Memory B cell (primary cell): ENCODE data around the gene MAP7.
"Not testable (repeated sequence)": the region's sequence is repeated elsewhere in the genome, so short reads cannot be mapped to it uniquely, and the experiment has no call there.

Source experiments
- ATAC-seq: fragments of 150-1000 bp; cut with Tn5 transposase; 2 replicates; pipeline ENCODE4 v1.10.0; 2021; ENCODE audit warnings: low read depth, mild to moderate bottlenecking, moderate library complexity
- DNase-seq, 2 donors: peaks; one replicate each; pipeline ENCODE4 v3.0.0; 2022; ENCODE audit warnings: low spot score in 2 of 2
- H3K27ac Mint-ChIP-seq: one replicate; pipeline ENCODE4 v1.8.0; 2022; ENCODE audit warnings: mild to moderate bottlenecking, moderate library complexity, mixed read lengths
- H3K27me3 Mint-ChIP-seq: one replicate; pipeline ENCODE4 v1.8.0; 2022; ENCODE audit warnings: mixed read lengths
- H3K36me3 Mint-ChIP-seq: one replicate; pipeline ENCODE4 v1.8.0; 2022; ENCODE audit warnings: mild to moderate bottlenecking, mixed read lengths
- H3K4me1 Mint-ChIP-seq: one replicate; pipeline ENCODE4 v1.8.0; 2022; ENCODE audit warnings: mixed read lengths
- H3K4me3 Mint-ChIP-seq: one replicate; pipeline ENCODE4 v1.8.0; 2022; ENCODE audit warnings: mild to moderate bottlenecking, moderate library complexity, mixed read lengths
- H3K9me3 Mint-ChIP-seq: one replicate; pipeline ENCODE4 v1.8.0; 2022; ENCODE audit warnings: mixed read lengths

The MAP7 gene

GRCh38 chr6:136315594-136315993 lies 234.6 kb downstream of the MAP7 start:
- no peaks in the 10 kb centered on the region for H3K9me3 Mint-ChIP-seq
- no peaks in the 10 kb centered on the region for H3K4me1 Mint-ChIP-seq
- ATAC-seq = no peak
- no peaks in the 10 kb centered on the region for H3K36me3 Mint-ChIP-seq
- no peak for DNase-seq
- peaks cover 3% of the 10 kb centered on the region for H3K27me3 Mint-ChIP-seq
- no peak overlapping the region for H3K27ac Mint-ChIP-seq
- H3K4me3 Mint-ChIP-seq = no peak overlapping the region

GRCh38 chr6:136312975-136313374 lies 237.2 kb downstream of the MAP7 start:
- no peak overlapping the region for H3K4me3 Mint-ChIP-seq
- H3K9me3 Mint-ChIP-seq = no peaks in the 10 kb centered on the region
- ATAC-seq (no peak), DNase-seq (no peak)
- H3K27ac Mint-ChIP-seq = no peak overlapping the region
- peaks cover 3% of the 10 kb centered on the region for H3K27me3 Mint-ChIP-seq
- no peaks in the 10 kb centered on the region for H3K36me3 Mint-ChIP-seq
- no peaks in the 10 kb centered on the region for H3K4me1 Mint-ChIP-seq

DNA sequence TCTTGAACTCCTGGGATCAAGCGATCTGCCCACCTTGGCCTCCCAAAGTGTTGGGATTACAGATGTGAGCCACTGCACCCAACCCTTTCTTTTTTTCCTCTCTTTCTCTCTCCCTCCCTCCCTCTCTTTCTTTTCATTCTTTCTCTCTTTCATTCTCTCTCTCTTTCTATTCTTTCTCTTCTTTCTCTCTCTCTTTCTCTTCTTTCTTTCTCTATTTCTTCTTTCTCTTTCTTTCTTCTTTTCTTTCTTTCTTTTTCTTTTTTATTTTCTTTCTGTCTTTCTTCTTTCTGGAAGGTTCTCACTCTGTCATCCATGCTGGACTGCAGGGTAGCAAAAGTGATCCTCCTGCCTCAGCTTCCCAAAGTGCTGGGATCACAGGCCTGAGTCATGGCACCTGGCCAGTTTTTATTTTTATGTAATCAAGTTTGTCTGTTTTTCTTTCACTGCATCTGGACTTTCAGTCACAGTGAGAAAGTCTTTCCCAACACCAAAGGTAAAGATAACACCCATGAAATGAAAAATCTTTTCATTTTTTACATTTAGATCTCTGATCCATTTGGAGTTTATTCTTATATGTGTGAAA lies 240.4 kb downstream of the MAP7 start:
- DNase-seq (no peak), ATAC-seq (no peak)
- Mint-ChIP-seq H3K27me3 (peaks cover 3% of the 10 kb centered on the region), H3K9me3 (no peaks in the 10 kb centered on the region), H3K36me3 (no peaks in the 10 kb centered on the region), H3K4me1 (no peaks in the 10 kb centered on the region), H3K4me3 (no peak overlapping the region), H3K27ac (no peak overlapping the region)

DNA sequence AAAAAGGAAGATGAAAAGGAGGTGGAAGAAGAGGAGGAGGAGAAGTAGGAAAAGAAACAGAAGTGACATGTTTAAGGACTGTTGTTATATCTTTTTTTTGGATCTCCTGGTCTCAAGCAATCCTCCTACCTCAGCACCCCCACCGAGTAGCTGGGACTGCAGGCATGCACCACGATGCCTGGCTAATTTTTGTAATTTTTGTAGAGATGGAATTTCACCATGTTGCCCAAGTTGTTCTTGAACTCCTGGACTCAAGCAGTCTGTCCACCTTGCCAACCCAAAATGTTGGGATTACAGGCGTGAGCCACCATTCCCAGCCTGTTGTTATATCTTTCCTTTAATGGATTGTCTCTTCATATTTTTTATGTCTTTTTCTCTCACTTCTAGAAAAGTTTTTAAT lies 241.1 kb downstream of the MAP7 start:
- DNase-seq = no peak
- H3K4me3 Mint-ChIP-seq = no peak overlapping the region
- H3K36me3 Mint-ChIP-seq = no peaks in the 10 kb centered on the region
- H3K27ac Mint-ChIP-seq = no peak overlapping the region
- H3K4me1 Mint-ChIP-seq = no peaks in the 10 kb centered on the region
- peaks cover 3% of the 10 kb centered on the region for H3K27me3 Mint-ChIP-seq
- no peaks in the 10 kb centered on the region for H3K9me3 Mint-ChIP-seq
- no peak for ATAC-seq

GRCh38 chr6:136308469-136308868 lies 241.8 kb downstream of the MAP7 start:
- not testable (repeated sequence) for H3K27me3 Mint-ChIP-seq, H3K36me3 Mint-ChIP-seq, ATAC-seq, H3K9me3 Mint-ChIP-seq, H3K4me1 Mint-ChIP-seq, H3K4me3 Mint-ChIP-seq, DNase-seq, H3K27ac Mint-ChIP-seq

DNA sequence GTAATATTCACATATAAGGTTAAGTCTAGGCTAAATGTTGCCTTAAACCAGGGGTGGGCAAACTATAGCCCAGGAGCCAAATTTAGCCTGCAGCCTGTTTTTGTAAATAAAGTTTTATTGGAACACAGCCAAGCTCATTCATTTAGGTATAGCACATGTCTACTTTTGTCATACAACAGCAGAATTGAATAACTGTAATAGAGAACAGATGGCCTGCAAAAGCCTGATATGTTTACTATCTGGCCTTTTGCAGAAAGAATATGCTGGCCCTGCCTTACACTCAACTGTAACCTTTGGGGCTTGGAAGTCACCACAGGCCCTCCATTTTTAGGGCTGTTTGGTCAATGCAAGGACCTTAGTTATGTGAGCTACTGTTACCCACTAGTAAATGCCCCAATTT lies 242.9 kb downstream of the MAP7 start:
- H3K4me1 Mint-ChIP-seq = no peaks in the 10 kb centered on the region
- no peak for ATAC-seq
- H3K36me3 Mint-ChIP-seq = no peaks in the 10 kb centered on the region
- H3K9me3 Mint-ChIP-seq = peaks cover 3% of the 10 kb centered on the region
- no peak for DNase-seq
- no peak overlapping the region for H3K4me3 Mint-ChIP-seq
- no peak overlapping the region for H3K27ac Mint-ChIP-seq
- no peaks in the 10 kb centered on the region for H3K27me3 Mint-ChIP-seq

GRCh38 chr6:136306466-136306865 lies 243.8 kb downstream of the MAP7 start:
- no peaks in the 10 kb centered on the region for H3K4me1 Mint-ChIP-seq
- peaks cover 3% of the 10 kb centered on the region for H3K9me3 Mint-ChIP-seq
- no peak overlapping the region for H3K27ac Mint-ChIP-seq
- DNase-seq (no peak), ATAC-seq (no peak)
- H3K27me3 Mint-ChIP-seq = no peaks in the 10 kb centered on the region
- no peak overlapping the region for H3K4me3 Mint-ChIP-seq
- H3K36me3 Mint-ChIP-seq = no peaks in the 10 kb centered on the region

GRCh38 chr6:136304410-136304809 lies 245.8 kb downstream of the MAP7 start:
- no peak overlapping the region for H3K27ac Mint-ChIP-seq
- DNase-seq = no peak
- ATAC-seq = no peak
- H3K4me3 Mint-ChIP-seq = no peak overlapping the region
- peaks cover 3% of the 10 kb centered on the region for H3K9me3 Mint-ChIP-seq
- no peaks in the 10 kb centered on the region for H3K36me3 Mint-ChIP-seq
- no peaks in the 10 kb centered on the region for H3K27me3 Mint-ChIP-seq
- H3K4me1 Mint-ChIP-seq = no peaks in the 10 kb centered on the region

GRCh38 chr6:136303516-136303915 lies 246.7 kb downstream of the MAP7 start:
- no peaks in the 10 kb centered on the region for H3K4me1 Mint-ChIP-seq
- H3K36me3 Mint-ChIP-seq = no peaks in the 10 kb centered on the region
- no peak overlapping the region for H3K4me3 Mint-ChIP-seq
- no peak overlapping the region for H3K27ac Mint-ChIP-seq
- peaks cover 3% of the 10 kb centered on the region for H3K9me3 Mint-ChIP-seq
- no peaks in the 10 kb centered on the region for H3K27me3 Mint-ChIP-seq
- DNase-seq (no peak), ATAC-seq (no peak)

DNA sequence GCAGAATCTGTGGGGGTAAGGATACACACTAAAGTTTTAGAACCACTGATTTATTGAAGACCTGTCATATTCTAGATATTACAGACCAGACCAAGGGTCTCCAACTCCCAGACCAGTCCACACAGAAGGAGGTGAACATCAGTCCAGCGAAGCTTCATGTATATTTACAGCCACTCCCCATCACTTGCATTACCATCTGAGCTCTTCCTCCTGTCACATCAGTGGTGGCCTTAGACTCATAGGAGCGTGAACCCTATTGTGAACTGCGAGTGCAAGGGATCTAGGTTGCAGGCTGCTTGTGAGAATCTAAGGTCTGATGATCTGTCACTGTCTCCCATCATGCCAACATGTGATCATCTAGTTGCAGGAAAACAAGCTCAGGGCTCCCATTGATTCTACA lies 255.6 kb downstream of the MAP7 start:
- no peak overlapping the region for H3K27ac Mint-ChIP-seq
- H3K4me1 Mint-ChIP-seq = no peaks in the 10 kb centered on the region
- ATAC-seq (no peak), DNase-seq (no peak)
- no peaks in the 10 kb centered on the region for H3K36me3 Mint-ChIP-seq
- H3K9me3 Mint-ChIP-seq = no peaks in the 10 kb centered on the region
- no peaks in the 10 kb centered on the region for H3K27me3 Mint-ChIP-seq
- H3K4me3 Mint-ChIP-seq = no peak overlapping the region
